22Rv1 (cell line): Measurements from ENCODE around the gene SHISA6.

Experiments used
- H3K27ac ChIP-seq: fragments of 450-650 bp; 2 replicates; pipeline ENCODE4 v1.5.1; 2017
- CTCF ChIP-seq: fragments of 450-650 bp; IDR thresholded peaks from 2 replicates; pipeline ENCODE4 v1.5.1; 2017; ENCODE audit warnings: mild to moderate bottlenecking
- ZFX ChIP-seq: fragments of 450-650 bp; IDR thresholded peaks from 2 replicates; pipeline ENCODE4 v1.6.1; 2017; ENCODE audit warnings: antibody characterized with exemption, borderline replicate concordance

Gene SHISA6

GRCh38 chr17:11514981-11515680 is 274.1 kb downstream of the SHISA6 start:
- no peak overlapping the region for H3K27ac ChIP-seq
- no peak for TF ChIP-seq ZFX
- no peak for TF ChIP-seq CTCF

- H3K27ac ChIP-seq, result no peak overlapping the region
Observed at GRCh38 chr17:11515901-11516300, 274.9 kb downstream of the SHISA6 start.

GRCh38 chr17:11535231-11535630 is 294.2 kb downstream of the SHISA6 start:
- no peak for TF ChIP-seq ZFX
- no peak for TF ChIP-seq CTCF

More at GRCh38 chr17:11515901-11516300, 274.9 kb downstream of the SHISA6 start:
- TF ChIP-seq CTCF (no peak), ZFX (no peak)

GRCh38 chr17:11538366-11538765 is 297.4 kb downstream of the SHISA6 start:
- no peak overlapping the region for H3K27ac ChIP-seq
- no peak for TF ChIP-seq CTCF
- TF ChIP-seq ZFX, result no peak

More at GRCh38 chr17:11535231-11535630, 294.2 kb downstream of the SHISA6 start:
- no peak overlapping the region for H3K27ac ChIP-seq

- no peak overlapping the region for H3K27ac ChIP-seq
- no peak for TF ChIP-seq ZFX
- TF ChIP-seq CTCF, result no peak
Observed at GRCh38 chr17:11539637-11540036, 298.6 kb downstream of the SHISA6 start.

GRCh38 chr17:11545002-11545401 is 304.0 kb downstream of the SHISA6 start:
- TF ChIP-seq ZFX (no peak), CTCF (no peak)
- H3K27ac ChIP-seq, result no peak overlapping the region

GRCh38 chr17:11545696-11546095 is 304.7 kb downstream of the SHISA6 start:
- TF ChIP-seq ZFX (no peak), CTCF (no peak)
- no peak overlapping the region for H3K27ac ChIP-seq
